ENCODE data around the gene DGKQ.

Gene DGKQ

GRCh38 chr4:995311-996026 lies 22.1 kb upstream of the DGKQ start:
- DNase-seq (ENCODE audit: low read depth) = no peak

- DNase-seq (ENCODE audit: low read depth) = no peak
These were observed 20.0 kb upstream of the DGKQ start, which contains the start of gene SLC26A1 for GRCh38 chr4:993111-994029. Gene SLC26A1 (minus strand): TSS chr4:993404. CDS start chr4:991703, 1,701 bp downstream.

GRCh38 chr4:992297-993110 lies 19.1 kb upstream of the DGKQ start:
- no peak for DNase-seq (ENCODE audit: low read depth)

GRCh38 chr4:991451-992296 lies 18.3 kb upstream of the DGKQ start:
- DNase-seq (ENCODE audit: low read depth) = no peak

- DNase-seq (ENCODE audit: low read depth) = no peak
These were observed 17.5 kb upstream of the DGKQ start for GRCh38 chr4:990746-991367.

- DNase-seq (ENCODE audit: low read depth) = no peak
These were observed 16.5 kb upstream of the DGKQ start for GRCh38 chr4:989722-990471.

- DNase-seq (ENCODE audit: low read depth) = no peak
These were observed 15.7 kb upstream of the DGKQ start for GRCh38 chr4:988726-989721.

- no peak for DNase-seq (ENCODE audit: low read depth)
These were observed 14.5 kb upstream of the DGKQ start for GRCh38 chr4:987624-988513.

- no peak for DNase-seq (ENCODE audit: low read depth)
These were observed 13.7 kb upstream of the DGKQ start, which contains the start of gene IDUA for GRCh38 chr4:986879-987623. Gene IDUA (plus strand): TSS chr4:987044. CDS start chr4:987085, 41 bp downstream.

GRCh38 chr4:986428-986878 lies 13.1 kb upstream of the DGKQ start:
- no peak for DNase-seq (ENCODE audit: low read depth)

- no peak for DNase-seq (ENCODE audit: low read depth)
These were observed 11.9 kb upstream of the DGKQ start for GRCh38 chr4:985123-985830.

- no peak for DNase-seq (ENCODE audit: low read depth)
These were observed 11.1 kb upstream of the DGKQ start for GRCh38 chr4:984336-985054.

GRCh38 chr4:982814-983213 lies 9.4 kb upstream of the DGKQ start:
- no peak for DNase-seq (ENCODE audit: low read depth)

GRCh38 chr4:982291-982690 lies 8.9 kb upstream of the DGKQ start:
- DNase-seq (ENCODE audit: low read depth) = no peak

GRCh38 chr4:978957-979701 lies 5.8 kb upstream of the DGKQ start:
- DNase-seq (ENCODE audit: low read depth) = no peak
